Stimulated activated CD8-positive, alpha-beta memory T cell treated with anti-CD3 and anti-CD28 coated beads, Interleukin-4, amount 100 ng/mL, for 1 hour (primary cell): Measurements from ENCODE around the gene NPR3.
"Not testable (repeated sequence)": the region's sequence is repeated elsewhere in the genome, so short reads cannot be mapped to it uniquely, and the experiment has no call there.

ENCODE experiments used
- DNase-seq, 2 donors: peaks; one replicate each; pipeline ENCODE4 v3.0.0-alpha.2; 2020; ENCODE audit warnings: low read depth in 2 of 2, low spot score in 1 of 2

NPR3 gene

DNA sequence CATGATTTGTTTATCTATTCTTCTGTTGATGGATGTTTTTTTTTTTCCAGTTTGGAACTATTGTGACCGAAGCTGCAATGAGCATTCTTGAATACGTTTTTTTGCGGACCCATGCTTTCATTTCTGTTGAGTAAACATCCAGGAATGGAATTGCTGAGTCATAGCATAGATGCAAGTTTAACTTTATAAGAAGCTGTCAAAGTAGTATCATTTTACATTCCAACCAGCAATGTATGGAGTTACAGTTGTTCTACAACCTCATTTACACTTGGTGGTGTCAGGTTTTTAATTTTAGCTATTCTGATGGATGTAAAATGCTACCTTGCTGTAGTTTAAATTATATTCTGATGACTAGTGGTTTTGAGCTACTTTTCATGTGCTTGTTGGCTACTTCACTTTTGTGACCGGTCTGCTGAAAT lies 49.0 kb downstream of the NPR3 start:
- no peak for DNase-seq

DNA sequence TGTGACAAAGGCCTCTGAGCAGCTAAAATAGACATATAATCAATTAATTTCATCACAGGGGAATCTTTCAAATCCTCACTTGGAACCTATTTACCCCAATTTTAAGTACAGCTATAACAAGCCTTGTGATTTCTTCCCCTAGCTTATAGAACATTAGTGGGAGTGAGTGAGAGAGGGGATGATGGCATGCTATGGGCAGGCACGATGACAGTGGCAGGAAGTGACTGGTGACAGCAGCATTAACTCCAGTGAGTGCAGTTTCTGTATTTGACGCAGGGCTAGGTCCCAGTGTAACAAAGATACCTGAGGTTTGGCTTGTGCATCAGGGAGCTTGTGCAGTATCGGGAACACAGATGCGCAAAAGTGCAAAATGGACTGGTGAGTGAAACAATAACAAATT lies 54.1 kb downstream of the NPR3 start:
- DNase-seq, result no peak

DNA sequence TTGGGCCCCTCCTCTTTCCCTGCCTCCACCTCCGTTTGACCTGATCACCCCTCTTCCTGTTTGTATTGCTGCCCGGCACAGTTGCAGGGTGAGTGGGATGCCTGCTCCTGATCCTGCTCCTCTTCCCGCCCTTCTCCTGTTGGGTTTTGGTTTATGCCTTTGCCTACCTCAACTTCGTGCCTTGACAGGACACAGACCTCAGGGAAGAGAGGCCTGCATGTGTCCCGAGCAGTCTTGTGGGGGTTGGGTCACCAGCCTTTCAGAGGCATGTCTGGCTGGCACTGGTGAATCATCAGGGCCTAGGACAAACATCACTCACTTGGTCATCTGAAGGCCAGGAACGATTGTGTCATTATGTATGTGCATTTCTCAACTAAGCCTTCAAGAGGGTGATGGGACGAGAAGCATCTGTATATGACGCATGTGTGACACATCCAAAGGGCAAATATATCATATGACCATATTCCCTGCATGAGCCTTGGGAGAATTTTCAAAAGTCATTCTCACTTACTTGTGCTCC lies 56.9 kb downstream of the NPR3 start:
- DNase-seq, result no peak

GRCh38 chr5:32769711-32770110 lies 58.6 kb downstream of the NPR3 start:
- DNase-seq, result no peak

DNA sequence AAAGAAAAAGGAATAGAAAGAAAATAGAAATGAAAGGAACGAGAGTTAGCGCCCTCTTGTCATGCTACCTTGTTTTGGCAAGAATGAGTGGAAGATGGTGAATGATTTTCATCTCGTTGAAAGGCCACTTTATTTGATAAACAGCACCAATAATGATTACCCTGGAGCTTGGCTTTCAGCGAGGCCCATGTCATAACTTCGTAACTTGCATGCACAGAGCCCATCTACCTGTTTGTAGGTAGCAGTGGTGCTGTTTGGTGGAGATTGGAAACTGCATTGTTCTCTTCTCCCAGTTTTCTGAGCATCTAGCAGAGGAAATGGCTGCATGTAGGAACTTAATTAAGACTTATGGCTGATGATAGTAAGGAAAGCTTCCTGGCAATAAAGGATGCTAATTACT lies 59.3 kb downstream of the NPR3 start:
- DNase-seq, result no peak

DNA sequence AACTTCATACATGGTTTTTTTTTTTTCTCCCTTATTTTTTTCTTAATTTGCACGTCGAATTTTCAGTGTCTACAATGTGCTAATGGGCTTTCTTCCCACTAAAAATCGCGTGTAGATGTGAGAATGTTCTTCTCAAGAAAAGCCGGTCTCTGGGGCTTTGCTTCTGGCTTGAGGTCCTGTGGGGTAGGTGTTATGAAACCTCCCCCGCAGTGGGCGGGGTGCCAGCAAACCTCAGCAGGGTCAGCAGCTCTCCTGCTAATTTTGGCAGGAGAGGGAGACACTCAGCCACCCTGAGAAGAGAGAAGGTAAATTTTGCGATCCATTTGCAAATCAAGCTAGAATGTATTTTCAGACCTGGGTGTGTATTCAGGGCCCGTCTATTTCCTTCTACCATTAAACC lies 59.9 kb downstream of the NPR3 start:
- no peak for DNase-seq

- DNase-seq, result no peak
Measured at GRCh38 chr5:32773944-32774343, 62.8 kb downstream of the NPR3 start.

GRCh38 chr5:32776200-32776599 lies 65.1 kb downstream of the NPR3 start:
- DNase-seq, result no peak

DNA sequence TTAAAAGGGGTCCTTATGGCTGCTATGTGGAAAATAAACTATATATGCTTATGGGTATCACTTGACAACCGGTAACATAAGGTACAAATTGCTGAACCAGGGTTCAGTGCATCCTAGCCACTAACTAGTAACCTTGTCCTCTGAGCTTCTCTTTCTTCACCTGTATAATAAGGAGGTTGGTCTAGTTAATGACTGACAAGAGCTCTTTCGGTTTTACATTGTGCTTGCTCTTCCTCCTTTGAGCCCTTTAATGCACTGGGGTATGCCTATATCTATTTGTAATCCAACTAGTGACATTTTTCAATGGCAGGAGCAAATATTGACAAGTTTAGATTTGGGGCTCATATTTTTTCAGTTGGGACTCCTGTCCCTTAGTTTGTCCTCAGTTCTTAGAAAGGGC lies 66.1 kb downstream of the NPR3 start:
- DNase-seq, result no peak

DNA sequence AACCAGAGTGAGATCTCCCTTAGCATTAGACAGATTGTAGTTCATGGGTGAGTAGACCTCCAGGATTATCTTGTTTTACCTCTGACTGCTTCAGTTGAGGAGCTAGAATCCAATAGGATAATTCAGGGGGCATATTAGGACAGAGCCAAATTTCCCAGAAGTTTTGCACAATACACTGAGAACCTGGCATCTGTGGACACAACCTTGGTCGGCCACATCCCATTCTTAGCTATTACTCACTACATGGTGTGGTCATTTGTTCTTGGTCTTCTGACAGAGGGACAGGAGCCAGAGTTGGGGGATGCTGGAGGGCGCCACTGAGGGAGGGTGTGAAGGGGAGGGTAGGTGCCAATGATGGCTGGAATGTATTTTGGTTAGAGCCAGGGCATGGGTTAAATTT lies 66.6 kb downstream of the NPR3 start:
- no peak for DNase-seq

GRCh38 chr5:32778403-32778802 lies 67.3 kb downstream of the NPR3 start:
- no peak for DNase-seq

DNA sequence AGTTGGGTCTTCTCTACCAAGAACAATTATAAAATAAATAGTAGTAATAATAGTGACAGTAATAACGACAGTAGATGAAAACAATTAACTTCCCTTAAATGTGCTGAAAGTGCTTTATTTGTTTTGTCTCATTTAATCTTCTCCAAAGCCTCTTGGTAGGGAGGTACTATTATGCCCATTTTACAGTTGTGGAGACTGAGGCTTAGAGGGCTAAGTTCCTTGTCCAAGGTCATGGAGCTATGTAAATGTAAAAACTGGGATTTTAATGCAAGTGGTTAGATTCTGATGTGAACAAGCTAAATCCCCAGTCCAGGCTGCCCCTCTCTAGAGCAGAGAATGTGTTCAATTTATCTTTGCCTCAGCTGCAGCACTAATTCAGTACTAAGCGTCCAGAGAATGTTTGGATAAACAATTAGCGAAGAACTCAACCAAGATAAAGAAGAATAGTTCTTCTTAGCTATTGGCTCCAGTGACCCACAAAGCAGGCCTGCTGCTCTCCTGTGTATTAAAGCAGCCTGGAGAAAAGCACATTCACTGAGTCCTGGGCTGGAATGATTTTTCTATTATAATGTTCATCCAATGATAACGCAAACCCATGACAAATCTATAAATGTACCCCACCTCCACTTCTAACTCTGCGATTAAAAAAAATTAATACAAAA lies 68.8 kb downstream of the NPR3 start:
- DNase-seq, result no peak

- no peak for DNase-seq
Measured at GRCh38 chr5:32780508-32780919, 69.4 kb downstream of the NPR3 start.

DNA sequence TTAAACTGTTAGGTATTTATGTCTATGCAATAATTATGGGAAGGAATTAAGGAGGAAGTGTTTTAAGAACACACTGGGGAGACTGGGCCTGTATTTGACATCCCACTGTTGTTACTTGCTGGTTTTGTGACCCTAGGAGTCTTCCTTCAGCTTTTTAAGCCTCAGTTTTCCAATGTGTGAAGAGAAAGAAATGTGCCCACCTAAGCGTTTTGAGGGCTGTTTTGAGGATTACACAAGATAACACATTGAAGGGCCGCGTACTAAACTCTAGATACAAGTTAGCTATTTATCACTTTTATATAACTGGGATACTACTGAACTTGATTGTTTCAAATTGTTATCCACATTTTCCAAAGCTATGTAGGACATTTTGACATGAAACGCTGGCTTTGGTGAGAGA lies 72.5 kb downstream of the NPR3 start:
- DNase-seq, result no peak

DNA sequence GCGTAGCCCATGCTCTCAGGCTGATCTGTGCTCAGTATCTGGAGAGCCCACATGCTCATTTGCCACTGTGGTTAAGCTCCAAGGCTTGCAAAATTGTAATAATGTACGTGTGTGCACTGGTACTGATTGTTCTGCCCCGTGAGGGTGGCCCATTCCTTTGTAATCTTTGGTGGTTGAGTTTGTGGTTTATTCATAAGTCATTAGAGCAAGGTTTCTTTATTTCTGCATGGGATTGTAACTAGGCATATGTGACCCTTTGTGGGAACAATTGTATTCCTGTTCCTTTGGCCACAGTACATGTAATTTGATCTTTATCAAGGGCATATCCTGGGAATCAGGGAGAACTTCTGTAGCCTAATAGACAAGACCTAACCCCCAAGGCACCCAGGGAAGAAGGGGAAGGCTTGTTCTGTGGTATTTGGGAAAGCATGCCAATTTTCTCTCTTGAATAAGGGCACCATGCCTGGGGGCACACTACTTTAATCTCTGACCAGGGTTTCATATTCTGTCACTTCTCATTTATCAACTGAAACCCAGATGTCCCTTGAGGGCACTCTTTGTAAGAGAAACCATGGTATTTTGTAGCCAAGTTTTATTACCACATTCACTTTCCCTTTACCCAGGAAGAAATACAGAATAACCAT lies 74.6 kb downstream of the NPR3 start:
- no peak for DNase-seq

DNA sequence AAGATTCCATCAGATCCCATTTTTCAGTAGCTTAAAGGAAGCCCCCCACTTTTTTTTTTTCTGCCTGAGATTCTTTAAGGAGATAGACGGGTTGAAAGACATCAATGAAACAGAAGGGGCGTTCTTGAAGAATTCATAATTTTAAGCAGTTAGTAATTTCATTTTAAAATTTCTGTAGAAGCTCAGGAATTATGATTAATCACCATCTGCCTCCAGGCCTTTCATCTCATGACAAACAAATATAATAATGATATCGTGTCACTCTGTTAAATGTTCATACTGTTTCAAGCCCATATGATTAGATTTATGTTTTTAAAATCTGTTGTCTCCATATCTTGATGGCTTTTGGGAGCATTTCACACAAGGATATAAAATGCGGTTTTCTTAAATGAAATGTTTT lies 75.2 kb downstream of the NPR3 start:
- DNase-seq, result no peak

- DNase-seq, result no peak
Measured at GRCh38 chr5:32790411-32790951, 79.4 kb downstream of the NPR3 start.

GRCh38 chr5:32791536-32792243 lies 80.6 kb downstream of the NPR3 start:
- no peak for DNase-seq

DNA sequence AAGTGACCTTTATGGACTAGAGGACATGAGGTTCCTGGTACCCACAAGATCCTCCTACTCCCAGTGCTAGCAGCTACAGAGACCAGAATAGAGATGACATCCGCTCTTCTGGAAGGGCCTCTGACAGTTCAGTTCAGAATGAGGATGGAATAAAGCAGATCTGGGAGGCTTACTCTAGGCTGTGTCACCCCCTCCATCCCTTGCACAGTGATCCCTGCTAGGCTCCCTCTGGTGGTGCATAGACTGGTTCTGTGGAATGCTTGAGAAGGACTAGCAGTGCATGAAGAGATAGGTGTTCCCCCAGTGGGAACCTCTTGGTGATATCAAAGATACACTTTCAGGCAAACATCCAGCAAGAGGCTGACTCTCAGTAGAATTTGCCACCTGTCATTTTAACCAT lies 83.0 kb downstream of the NPR3 start:
- DNase-seq, result no peak

DNA sequence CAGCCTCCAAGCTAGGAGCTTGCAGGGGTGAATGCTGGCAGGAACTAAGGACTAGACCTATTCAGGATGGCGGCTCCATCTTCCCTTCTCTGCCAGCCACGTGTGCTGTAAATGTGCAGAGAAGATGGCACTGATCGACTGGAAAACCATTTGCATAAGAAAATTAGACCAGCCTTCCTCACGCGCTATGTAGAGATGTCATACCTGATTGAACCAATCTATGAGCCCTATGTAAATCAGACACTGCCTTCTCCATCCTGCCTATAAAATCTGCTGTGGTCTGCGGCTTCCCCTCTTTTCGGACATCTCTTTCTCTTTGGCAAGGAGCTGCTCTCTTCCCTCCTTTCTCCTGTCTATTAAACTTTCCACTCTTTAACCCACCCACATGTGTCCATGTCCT lies 91.6 kb downstream of the NPR3 start:
- no peak for DNase-seq

GRCh38 chr5:32803656-32804055 lies 92.5 kb downstream of the NPR3 start:
- DNase-seq, result no peak

GRCh38 chr5:32805462-32805861 lies 94.3 kb downstream of the NPR3 start:
- DNase-seq, result not testable (repeated sequence)
